Kidney epithelial cell (primary cell): ENCODE measurements around the gene PIBF1. TPM values are rescaled to one million over a fixed set of nuclear protein-coding genes. Genes with fewer than 3 reads are reported as not detected.

Experiments used
- DNase-seq: peaks from one replicate; pipeline ENCODE4 v3.0.0-alpha.2; 2010; ENCODE audit warnings: low read depth
- H3K27me3 ChIP-seq: 2 replicates; pipeline ENCODE4 v1.6.0; 2011; ENCODE audit warnings: low read length; ENCODE audit not compliant: control insufficient read depth, insufficient read depth
- H3K36me3 ChIP-seq: 2 replicates; pipeline ENCODE4 v1.5.1; 2011; ENCODE audit warnings: low read length; ENCODE audit not compliant: control insufficient read depth, insufficient read depth
- H3K4me3 ChIP-seq: 2 replicates; pipeline ENCODE4 v1.5.1; 2011; ENCODE audit warnings: low read depth, mild to moderate bottlenecking, control low read depth, low read length
- CTCF ChIP-seq: IDR thresholded peaks from 2 replicates; pipeline ENCODE4 v1.5.1; 2011; ENCODE audit warnings: mild to moderate bottlenecking, moderate library complexity, low read length, control low read depth, inconsistent platforms; ENCODE audit not compliant: insufficient read depth, poor library complexity, severe bottlenecking
- total RNA-seq: library from RNA; depleted of rRNA; stranded (reverse); fragments of >200 nt; gene quantifications from 2 replicates; pipeline ENCODE4 v1.2.3, GENCODE V29; 2015

PIBF1 gene
- total RNA-seq, 1 donor from 2014 or later: 17.0 TPM

GRCh38 chr13:72808917-72809500 lies 27.1 kb downstream of the PIBF1 start:
- Histone ChIP-seq H3K27me3 (no peaks in the 10 kb centered on the region), H3K4me3 (no peak overlapping the region), H3K36me3 (no peaks in the 10 kb centered on the region)
- peak; percentile 26 for TF ChIP-seq CTCF
- DNase-seq: no peak

- no peak for TF ChIP-seq CTCF
- no peak for DNase-seq
- H3K36me3 ChIP-seq: no peaks in the 10 kb centered on the region
- H3K27me3 ChIP-seq: no peaks in the 10 kb centered on the region
- H3K4me3 ChIP-seq: no peak overlapping the region
Observed at GRCh38 chr13:72820156-72820897, 38.4 kb downstream of the PIBF1 start.

GRCh38 chr13:72820898-72821279 lies 39.0 kb downstream of the PIBF1 start:
- TF ChIP-seq CTCF: no peak
- DNase-seq: no peak
- H3K27me3 ChIP-seq: no peaks in the 10 kb centered on the region
- H3K36me3 ChIP-seq: no peaks in the 10 kb centered on the region
- no peak overlapping the region for H3K4me3 ChIP-seq

- no peak overlapping the region for H3K4me3 ChIP-seq
- no peak for DNase-seq
- H3K27me3 ChIP-seq: no peaks in the 10 kb centered on the region
- no peaks in the 10 kb centered on the region for H3K36me3 ChIP-seq
- no peak for TF ChIP-seq CTCF
Observed at GRCh38 chr13:72823081-72823480, 41.1 kb downstream of the PIBF1 start.

GRCh38 chr13:72823724-72824123 lies 41.8 kb downstream of the PIBF1 start:
- TF ChIP-seq CTCF: no peak

GRCh38 chr13:72834601-72835000 lies 52.7 kb downstream of the PIBF1 start:
- DNase-seq: no peak
- no peaks in the 10 kb centered on the region for H3K36me3 ChIP-seq
- TF ChIP-seq CTCF: no peak
- H3K27me3 ChIP-seq: no peaks in the 10 kb centered on the region
- no peak overlapping the region for H3K4me3 ChIP-seq

More at GRCh38 chr13:72823724-72824123, 41.8 kb downstream of the PIBF1 start:
- Histone ChIP-seq H3K36me3 (no peaks in the 10 kb centered on the region), H3K4me3 (no peak overlapping the region), H3K27me3 (no peaks in the 10 kb centered on the region)
- no peak for DNase-seq
